NOMO-1 treated with dmso at 0.1 percent for 144 hours (cell line): ENCODE data around the gene ZNF555.
"Not testable (repeated sequence)": the region's sequence is repeated elsewhere in the genome, so short reads cannot be mapped to it uniquely, and the experiment has no call there.

Experiments used
- DNase-seq: peaks from one replicate; lab custom pipeline; 2025; ENCODE audit not compliant: unreplicated experiment; lab: John Stamatoyannopoulos, UW

The ZNF555 gene

GRCh38 chr19:2840794-2841791, at the start of gene ZNF555:
Gene ZNF555, plus strand, starts transcription at chr19:2841475. Its CDS starts 98 bp downstream, at chr19:2841573.
- DNase-seq = peak; percentile 96

- DNase-seq = no peak
These were observed 49.4 kb upstream of the ZNF555 start for GRCh38 chr19:2791876-2792275.

GRCh38 chr19:2792666-2793065, 48.6 kb upstream of the ZNF555 start:
- DNase-seq = not testable (repeated sequence)

GRCh38 chr19:2793126-2793525, 48.1 kb upstream of the ZNF555 start:
- no peak for DNase-seq

- DNase-seq = no peak
These were observed 47.7 kb upstream of the ZNF555 start for GRCh38 chr19:2793577-2793976.

GRCh38 chr19:2795827-2796658, 45.2 kb upstream of the ZNF555 start:
- DNase-seq = no peak

- no peak for DNase-seq
These were observed 44.5 kb upstream of the ZNF555 start for GRCh38 chr19:2796659-2797266.

- no peak for DNase-seq
These were observed 44.0 kb upstream of the ZNF555 start for GRCh38 chr19:2797280-2797679.

- DNase-seq = no peak
These were observed 43.1 kb upstream of the ZNF555 start for GRCh38 chr19:2798158-2798685.

- no peak for DNase-seq
These were observed 42.5 kb upstream of the ZNF555 start for GRCh38 chr19:2798733-2799132.

- DNase-seq = no peak
These were observed 41.8 kb upstream of the ZNF555 start for GRCh38 chr19:2799273-2800020.

- DNase-seq = no peak
These were observed 40.8 kb upstream of the ZNF555 start for GRCh38 chr19:2800506-2800905.

- no peak for DNase-seq
These were observed 38.4 kb upstream of the ZNF555 start for GRCh38 chr19:2802826-2803225.

GRCh38 chr19:2803486-2804155, 37.7 kb upstream of the ZNF555 start:
- no peak for DNase-seq

- DNase-seq = no peak
These were observed 36.9 kb upstream of the ZNF555 start for GRCh38 chr19:2804156-2805004.

- DNase-seq = no peak
These were observed 35.9 kb upstream of the ZNF555 start for GRCh38 chr19:2805261-2805900.

- DNase-seq = no peak
These were observed 35.2 kb upstream of the ZNF555 start for GRCh38 chr19:2805991-2806649.
